Tibial nerve (tissue), 3 donors: ENCODE results near the gene YIF1A.

Experiments
- POLR2A ChIP-seq, 2 donors: fragments of 450-650 bp; IDR thresholded peaks; one replicate each; pipeline ENCODE4 v1.6.1; 2017; ENCODE audit warnings: antibody characterized with exemption in 2 of 2, mild to moderate bottlenecking in 2 of 2, moderate library complexity in 2 of 2
- TF ChIP-seq, protein P1 (sequence below), 5 experiments: fragments of 200-600 bp in 3 of 5; fragments of 450-650 bp in 2 of 5; sonication (generic) in 3 of 5; IDR thresholded peaks; one replicate each; pipeline ENCODE4 v1.5.1; 2016 to 2019; ENCODE audit warnings: antibody characterized with exemption in 5 of 5, mild to moderate bottlenecking in 3 of 5, moderate library complexity in 2 of 5

GRCh38 chr11:66263785-66264184 lies 25.2 kb downstream of the YIF1A start:
- TF ChIP-seq, protein P1, sequence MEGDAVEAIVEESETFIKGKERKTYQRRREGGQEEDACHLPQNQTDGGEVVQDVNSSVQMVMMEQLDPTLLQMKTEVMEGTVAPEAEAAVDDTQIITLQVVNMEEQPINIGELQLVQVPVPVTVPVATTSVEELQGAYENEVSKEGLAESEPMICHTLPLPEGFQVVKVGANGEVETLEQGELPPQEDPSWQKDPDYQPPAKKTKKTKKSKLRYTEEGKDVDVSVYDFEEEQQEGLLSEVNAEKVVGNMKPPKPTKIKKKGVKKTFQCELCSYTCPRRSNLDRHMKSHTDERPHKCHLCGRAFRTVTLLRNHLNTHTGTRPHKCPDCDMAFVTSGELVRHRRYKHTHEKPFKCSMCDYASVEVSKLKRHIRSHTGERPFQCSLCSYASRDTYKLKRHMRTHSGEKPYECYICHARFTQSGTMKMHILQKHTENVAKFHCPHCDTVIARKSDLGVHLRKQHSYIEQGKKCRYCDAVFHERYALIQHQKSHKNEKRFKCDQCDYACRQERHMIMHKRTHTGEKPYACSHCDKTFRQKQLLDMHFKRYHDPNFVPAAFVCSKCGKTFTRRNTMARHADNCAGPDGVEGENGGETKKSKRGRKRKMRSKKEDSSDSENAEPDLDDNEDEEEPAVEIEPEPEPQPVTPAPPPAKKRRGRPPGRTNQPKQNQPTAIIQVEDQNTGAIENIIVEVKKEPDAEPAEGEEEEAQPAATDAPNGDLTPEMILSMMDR (IDR thresholded peaks at IDR 0.05): no peak
- no peak for TF ChIP-seq POLR2A (IDR thresholded peaks at IDR 0.05)
